ENCODE measurements around the gene PDE8A.

Gene PDE8A

DNA sequence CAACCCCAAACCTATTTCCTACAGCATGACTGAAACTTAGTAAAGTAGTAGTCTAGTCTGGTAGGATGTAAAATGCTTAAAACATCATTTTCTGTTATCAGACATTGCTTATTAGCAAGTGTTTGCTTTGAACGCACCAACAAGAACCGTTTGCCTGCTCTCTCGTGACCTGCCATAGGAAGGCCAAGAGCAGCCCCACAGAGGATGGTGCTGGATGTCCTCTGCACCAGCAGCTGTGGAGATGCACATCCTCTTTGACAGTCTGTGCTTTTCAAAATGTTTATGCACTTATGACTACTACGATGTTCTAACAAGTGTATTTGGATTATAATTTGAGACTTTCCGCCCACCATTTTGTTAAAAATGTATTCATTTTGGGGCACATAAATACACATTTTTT is 59.6 kb downstream of the PDE8A start:
- no peak for DNase-seq

DNA sequence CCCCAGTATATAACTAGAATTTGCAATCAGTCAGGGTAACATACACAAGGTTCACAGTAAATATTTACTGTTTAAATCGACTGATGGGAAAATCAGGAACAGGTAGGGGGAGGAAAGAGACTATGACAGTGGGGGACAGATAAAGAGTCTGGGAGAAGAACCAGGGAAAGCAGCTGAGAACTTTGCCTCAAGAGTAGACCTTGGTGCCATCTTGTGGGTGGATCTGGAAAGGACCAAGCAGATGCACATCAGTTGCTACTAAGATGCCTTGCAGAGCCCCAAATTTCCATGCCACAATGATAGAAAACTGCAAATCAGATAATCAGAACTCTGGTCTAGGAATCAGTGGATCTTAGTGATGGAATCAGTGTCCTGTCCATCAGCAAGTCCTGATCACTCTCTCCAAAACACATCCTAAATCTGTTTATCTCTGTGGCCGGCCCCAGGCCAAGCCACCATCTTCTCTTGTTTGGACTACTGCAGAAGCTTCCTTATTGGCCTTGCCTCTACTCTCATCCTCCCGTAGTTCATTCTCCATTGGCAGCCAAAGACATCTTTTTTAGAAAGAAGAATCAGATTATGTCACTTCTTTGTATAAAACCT is 62.7 kb downstream of the PDE8A start:
- no peak for DNase-seq

DNA sequence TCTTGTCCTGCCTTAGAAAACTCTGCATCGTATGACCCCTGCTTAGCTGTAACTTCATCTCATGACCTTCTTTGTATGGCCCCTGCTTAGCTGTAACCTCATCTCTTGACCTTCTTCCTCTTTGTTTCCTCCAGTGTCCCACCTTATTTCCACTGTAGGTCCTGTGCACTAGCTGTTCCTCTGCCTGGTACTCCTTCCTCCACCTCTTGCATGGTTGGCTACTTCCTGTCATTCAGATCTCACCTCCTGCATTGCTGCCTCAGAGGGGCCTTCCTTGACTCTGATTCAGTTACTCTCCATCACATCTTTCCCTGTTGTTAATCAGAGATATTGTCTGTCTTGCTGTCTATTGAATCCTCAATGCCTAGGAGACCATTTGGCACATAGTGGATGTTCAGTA is 63.2 kb downstream of the PDE8A start:
- no peak for DNase-seq

- no peak for DNase-seq
These were observed 64.0 kb downstream of the PDE8A start for GRCh38 chr15:85045615-85046014.

- no peak for DNase-seq
These were observed 65.8 kb downstream of the PDE8A start for GRCh38 chr15:85047271-85047948.

- no peak for DNase-seq
These were observed 66.8 kb downstream of the PDE8A start for GRCh38 chr15:85048430-85048829.

DNA sequence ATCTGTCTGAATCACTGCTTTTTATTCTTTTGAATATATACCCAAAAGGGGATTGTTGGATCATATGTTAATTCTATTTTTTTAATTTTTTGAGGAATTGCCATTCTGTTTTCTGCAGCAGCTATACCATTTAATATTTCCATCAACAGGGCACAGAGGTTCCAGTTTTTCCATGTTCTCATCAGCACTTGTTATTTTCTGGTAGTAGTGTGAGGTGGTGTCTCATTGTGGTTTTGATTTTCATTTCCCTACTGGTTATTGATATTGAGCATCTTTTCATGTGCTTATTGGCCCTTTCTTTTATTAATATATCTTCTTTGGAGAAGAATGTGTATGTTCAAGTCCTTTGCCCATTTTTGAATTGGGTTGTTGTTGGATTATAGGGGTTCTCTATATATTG is 68.1 kb downstream of the PDE8A start:
- no peak for DNase-seq

DNA sequence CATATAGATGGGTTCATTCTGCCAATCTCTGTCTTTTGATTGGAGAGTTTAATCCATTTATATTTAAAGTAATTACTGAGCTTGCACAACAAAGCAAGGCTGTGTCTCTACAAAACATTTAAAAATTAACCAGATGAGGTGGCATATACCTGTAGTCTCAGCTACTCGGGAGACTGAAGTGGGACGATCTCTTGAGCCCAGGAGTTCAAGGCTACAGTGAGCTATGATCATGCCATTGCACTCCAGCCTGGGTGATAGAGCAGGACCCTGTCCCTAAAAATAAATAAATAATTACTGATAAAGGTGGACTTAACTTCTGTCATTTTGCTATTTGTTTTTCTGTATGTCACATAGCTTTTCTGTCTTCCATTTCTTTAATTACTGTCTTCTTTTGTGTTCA is 78.1 kb downstream of the PDE8A start:
- DNase-seq: no peak

GRCh38 chr15:85062560-85062959 is 80.9 kb downstream of the PDE8A start:
- DNase-seq: no peak

- no peak for DNase-seq
These were observed 81.4 kb downstream of the PDE8A start for GRCh38 chr15:85063088-85063487.

DNA sequence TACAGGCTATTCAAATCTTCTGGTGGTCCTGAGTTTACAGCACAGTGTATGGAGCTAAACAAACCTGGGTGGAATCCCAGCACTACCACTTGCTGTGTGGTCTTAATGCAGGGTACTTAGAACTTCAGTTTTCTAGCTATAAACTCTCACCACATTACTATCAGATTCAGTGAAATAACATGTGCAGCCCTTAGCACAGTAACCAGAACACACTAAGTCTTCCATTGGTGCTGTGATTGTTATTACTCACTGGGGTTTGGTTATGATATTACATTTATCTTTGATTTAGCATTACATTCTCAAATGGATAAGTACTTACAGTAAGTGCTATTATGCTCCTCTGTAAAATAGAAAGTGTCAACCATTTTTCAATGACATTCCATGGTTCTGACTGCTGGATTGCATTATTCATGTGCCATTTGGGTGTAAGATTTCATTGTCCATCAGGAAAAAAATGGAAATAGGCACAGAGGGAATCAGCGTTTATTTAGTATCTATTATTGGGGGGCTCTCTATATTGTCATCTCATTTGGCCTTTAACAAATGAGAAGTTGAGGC is 81.9 kb downstream of the PDE8A start:
- DNase-seq: no peak

DNA sequence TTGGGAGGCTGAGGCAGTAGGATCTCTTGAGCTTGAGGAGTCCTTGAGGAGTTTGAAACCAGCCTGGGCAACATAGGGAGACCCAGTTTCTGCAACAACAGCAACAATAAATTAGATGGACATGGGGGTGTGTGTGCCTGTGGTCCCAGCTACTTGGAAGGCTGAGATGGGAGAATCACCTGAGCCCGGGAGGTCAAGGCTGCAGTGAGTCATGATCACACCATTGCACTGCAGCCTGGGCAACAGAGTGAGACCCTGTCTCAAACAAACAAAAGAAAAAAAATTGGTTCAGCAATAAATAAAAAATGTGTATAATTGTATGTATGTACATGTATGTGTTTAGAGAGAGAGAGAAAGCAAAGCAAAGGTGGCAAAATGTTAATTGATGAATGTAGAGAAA is 83.1 kb downstream of the PDE8A start:
- no peak for DNase-seq

DNA sequence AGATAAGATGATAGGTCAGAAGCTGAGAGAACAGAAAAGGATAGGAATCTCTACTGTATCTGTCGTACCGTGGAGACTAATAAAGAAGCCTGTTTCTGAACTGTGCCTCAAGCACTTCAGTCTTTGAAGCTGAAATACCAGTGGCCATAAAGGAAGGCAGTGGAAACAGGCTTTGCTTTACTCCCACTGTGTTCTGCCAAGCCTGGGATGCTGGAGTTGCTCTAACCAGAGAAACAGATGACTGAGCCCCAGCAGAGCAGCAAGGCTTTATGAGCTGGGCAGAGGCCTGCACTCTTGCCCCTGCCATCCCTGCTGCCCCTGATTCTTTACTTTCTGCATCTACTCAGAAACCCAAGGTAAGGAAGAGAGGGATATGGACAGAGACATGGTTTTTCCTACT is 89.4 kb downstream of the PDE8A start:
- DNase-seq: no peak

DNA sequence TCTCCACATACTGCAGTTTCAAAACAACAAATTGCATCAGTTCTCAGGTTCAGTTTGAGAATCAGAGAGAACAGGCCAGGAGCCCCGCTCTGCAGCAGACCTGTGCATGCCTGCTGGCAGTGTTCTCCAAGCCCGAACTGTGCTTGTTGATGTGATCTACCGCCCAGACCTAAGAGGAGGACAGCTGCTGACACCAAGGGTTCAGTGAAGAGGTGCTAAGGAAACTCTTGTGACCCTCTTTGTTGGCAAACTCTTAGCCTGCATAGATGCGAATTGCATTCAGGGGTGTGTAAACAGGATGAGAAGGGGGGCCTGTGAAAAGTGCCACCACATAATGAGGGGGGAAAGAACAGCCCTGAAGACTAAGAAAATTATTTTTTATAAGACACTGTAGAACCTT is 89.8 kb downstream of the PDE8A start:
- DNase-seq: no peak

GRCh38 chr15:85072917-85073316 is 91.3 kb downstream of the PDE8A start:
- DNase-seq: no peak

GRCh38 chr15:85073556-85074194 is 92.0 kb downstream of the PDE8A start:
- no peak for DNase-seq

DNA sequence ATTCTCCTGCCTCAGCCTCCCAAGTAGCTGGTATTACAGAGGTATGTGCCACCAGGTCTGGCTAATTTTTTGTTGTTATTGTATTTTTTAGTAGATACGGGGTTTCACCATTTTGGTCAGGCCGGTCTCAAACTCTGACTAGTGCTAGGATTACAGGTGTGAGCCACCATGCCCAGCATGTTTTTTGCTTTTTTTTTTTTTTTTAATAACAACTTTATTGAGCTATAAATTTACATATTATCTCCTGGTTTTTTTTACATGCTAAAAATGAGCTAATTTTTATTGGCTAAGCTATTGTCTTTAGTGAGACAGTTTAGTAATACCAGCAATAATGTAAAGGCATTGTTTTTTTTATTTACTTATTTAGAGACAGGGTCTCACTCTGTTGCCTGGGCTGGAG is 105.2 kb downstream of the PDE8A start:
- no peak for DNase-seq

- DNase-seq: no peak
These were observed 106.6 kb downstream of the PDE8A start for GRCh38 chr15:85088300-85088699.

- no peak for DNase-seq
These were observed 108.4 kb downstream of the PDE8A start for GRCh38 chr15:85089929-85090597.

GRCh38 chr15:85091990-85092389 is 110.3 kb downstream of the PDE8A start:
- DNase-seq: no peak

DNA sequence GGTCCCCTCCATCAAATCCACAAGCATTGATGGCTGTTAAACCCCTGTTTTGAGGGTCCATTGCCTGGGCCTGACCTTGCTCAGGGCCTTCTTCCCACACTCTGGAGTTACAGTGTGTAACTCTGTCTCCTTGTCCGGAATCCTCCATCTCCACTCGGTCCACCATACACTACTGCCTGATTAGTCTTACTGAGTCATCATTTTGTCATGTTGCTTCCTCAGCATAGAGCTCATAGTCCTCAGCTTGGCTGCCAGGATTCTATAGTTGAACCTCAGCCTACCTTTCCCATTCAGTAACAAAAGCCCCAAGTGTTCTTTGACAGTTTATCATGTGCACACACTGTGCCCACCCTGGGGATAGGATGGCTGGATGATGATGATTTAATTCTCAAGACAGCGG is 113.0 kb downstream of the PDE8A start:
- DNase-seq: no peak

DNA sequence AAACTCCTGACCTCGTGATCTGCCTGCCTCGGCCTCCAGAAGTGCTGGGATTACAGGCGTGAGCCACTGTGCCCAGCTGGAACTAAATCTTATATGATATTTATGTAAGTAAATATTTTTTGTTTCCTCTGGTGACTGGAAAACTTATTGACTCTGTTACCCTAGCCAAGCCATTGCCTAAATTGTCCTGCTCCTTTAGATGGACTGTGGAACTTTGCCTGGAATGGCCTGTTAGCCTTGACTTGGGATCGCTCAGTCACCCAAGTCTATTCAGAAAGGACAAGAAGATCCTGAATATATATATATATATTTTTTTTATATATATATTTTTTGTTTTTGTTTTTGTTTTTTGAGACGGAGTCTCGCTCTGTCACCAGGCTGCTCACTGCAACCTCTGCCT is 113.9 kb downstream of the PDE8A start:
- no peak for DNase-seq

DNA sequence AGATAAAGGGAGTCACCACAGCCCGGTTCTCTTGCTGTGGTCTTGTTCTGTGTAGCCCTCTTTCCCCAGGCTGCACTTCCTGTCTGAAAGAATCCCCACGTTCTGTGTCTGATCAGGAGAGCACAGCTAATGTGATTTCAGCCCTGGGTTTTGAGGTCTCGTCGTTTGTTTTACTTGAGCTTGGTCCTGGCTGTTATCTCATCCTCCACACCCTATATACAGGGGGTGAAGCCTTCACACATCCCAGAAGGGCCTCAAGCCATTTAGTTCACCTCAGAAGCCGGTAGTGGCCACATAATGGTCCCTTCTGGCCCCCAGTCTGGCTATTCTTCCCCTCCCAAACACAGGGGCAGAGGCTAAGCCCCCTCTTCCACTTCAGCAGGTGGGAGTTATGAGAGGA is 115.6 kb downstream of the PDE8A start:
- DNase-seq: no peak

- DNase-seq: no peak
These were observed 116.1 kb downstream of the PDE8A start for GRCh38 chr15:85097725-85098124.

All from DMS79 treated with DMSO at 0.1 percent for 48 hours (cell line).